Stimulated activated CD4-positive, alpha-beta T cell treated with anti-CD3 and anti-CD28 coated beads, Interleukin-15, amount 100 ng/mL, for 1 hour (primary cell): ENCODE measurements around the gene CALR3.
"Not testable (repeated sequence)": the region's sequence is repeated elsewhere in the genome, so short reads cannot be mapped to it uniquely, and the experiment has no call there.

Source experiments
- DNase-seq, 2 donors: peaks; one replicate each; pipeline ENCODE4 v3.0.0-alpha.2; 2020; ENCODE audit warnings: low read depth in 1 of 2, low spot score in 1 of 2

CALR3 gene

GRCh38 chr19:16524991-16525734, 29.2 kb upstream of the CALR3 start:
- DNase-seq = no peak

GRCh38 chr19:16522559-16523377, 26.8 kb upstream of the CALR3 start:
- no peak for DNase-seq

GRCh38 chr19:16521715-16522289, 25.8 kb upstream of the CALR3 start:
- DNase-seq = no peak

GRCh38 chr19:16520986-16521624, 25.1 kb upstream of the CALR3 start:
- no peak for DNase-seq

- DNase-seq = no peak
Measured at GRCh38 chr19:16520074-16520973, 24.4 kb upstream of the CALR3 start.

GRCh38 chr19:16519230-16519687, 23.3 kb upstream of the CALR3 start:
- DNase-seq = no peak

GRCh38 chr19:16518483-16519229, 22.7 kb upstream of the CALR3 start:
- DNase-seq = no peak

- no peak for DNase-seq
Measured at GRCh38 chr19:16518061-16518460, 22.1 kb upstream of the CALR3 start.

GRCh38 chr19:16516923-16517610, 21.1 kb upstream of the CALR3 start:
- no peak for DNase-seq

GRCh38 chr19:16516381-16516780, 20.4 kb upstream of the CALR3 start:
- DNase-seq = no peak

- no peak for DNase-seq
Measured at GRCh38 chr19:16514383-16515019, 18.5 kb upstream of the CALR3 start.

- DNase-seq = not testable (repeated sequence)
Measured at GRCh38 chr19:16512611-16513010, 16.6 kb upstream of the CALR3 start.

- no peak for DNase-seq
Measured at GRCh38 chr19:16509141-16510061, 13.4 kb upstream of the CALR3 start.

- DNase-seq = no peak
Measured at GRCh38 chr19:16508546-16508945, 12.6 kb upstream of the CALR3 start.

GRCh38 chr19:16506961-16507360, 11.0 kb upstream of the CALR3 start:
- DNase-seq = no peak

GRCh38 chr19:16506161-16506560, 10.2 kb upstream of the CALR3 start:
- DNase-seq = not testable (repeated sequence)

GRCh38 chr19:16504271-16504670, 8.3 kb upstream of the CALR3 start:
- no peak for DNase-seq

- DNase-seq = no peak
Measured at GRCh38 chr19:16497837-16498236, 1.9 kb upstream of the CALR3 start.
